Activated T-cell treated with anti-CD3 and anti-CD28 coated beads for 48 hours (primary cell): ENCODE results near the gene FUCA2.

ENCODE experiments used
- DNase-seq: peaks from one replicate; pipeline ENCODE4 v3.0.0-alpha.2; 2020; ENCODE audit warnings: low read depth

The FUCA2 gene

DNA sequence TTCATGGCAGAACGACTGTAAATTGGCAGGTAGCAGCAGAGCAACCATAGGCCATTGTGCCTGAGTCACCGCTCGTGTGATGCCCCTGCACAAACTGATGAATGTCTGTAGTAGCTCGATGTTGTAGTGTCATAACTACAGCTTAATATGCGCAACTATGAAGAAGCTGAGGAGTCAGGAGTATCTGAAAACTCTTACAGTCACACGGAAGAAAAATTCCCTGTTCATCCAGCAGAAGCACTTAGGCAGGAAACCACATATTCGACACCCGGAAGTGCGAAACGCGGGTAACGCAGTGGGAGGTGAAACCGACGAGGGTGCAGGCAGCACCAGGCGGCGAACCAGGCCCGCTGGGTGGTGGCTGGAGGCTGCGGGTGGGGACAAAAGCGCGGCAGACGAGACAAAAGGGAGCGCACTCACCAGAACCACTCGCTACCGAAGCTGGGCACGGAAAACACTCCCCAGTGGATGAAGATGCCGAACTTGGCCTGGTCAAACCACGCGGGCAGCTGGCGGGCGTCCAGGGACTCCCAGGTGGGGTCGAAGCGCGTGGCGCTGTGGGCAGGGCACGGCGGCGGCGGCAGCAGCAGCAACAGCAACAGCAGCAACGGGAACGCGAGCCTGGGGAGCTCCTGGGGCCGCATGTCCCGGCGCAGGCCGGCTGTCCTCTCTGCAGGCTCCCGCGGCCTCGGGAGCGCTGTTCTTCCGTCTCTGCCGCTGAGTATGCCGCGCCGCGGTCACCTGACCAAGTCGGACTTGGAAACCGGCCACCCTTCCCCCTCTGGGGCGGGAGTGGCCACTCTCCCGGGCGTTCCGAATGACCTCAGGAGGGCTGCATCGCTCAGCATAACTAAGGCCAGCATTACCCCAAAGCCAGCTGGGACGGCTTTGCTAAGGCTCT, at the start of gene FUCA2:
Gene FUCA2 (minus strand): TSS at position 730 of the 901 bp plus-strand sequence. CDS start 86 bp downstream, at position 644.
- DNase-seq = peak; percentile 62

DNA sequence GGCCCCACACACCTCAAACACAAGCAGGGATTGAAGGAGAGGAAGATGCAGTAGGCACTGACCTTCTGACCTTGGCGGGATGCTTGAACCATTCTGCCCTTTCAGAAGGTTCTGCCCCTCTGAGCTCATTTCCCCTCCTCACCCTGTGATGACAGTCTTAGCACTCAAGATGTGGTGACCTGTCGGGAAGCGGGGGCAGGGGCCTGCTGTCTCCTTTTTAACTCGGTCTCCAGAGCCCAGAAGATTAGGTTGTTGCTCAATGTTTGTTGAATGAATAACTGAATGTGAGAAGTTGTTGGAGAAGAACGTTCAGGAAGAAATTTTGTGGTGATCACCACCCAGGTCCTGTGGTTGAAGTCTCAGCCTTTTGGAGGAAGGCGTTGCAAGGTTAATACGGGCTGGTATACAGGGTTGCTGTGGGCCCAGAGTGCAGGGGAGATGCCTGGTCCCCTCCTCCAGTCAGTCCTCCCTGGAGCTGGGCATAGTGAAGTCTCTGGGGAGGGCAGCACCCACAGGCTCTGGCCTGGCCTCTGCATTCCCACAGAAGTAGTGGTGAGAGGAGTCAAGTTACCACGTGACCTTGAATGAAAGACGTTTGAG, 49.7 kb upstream of the FUCA2 start:
- DNase-seq = no peak

DNA sequence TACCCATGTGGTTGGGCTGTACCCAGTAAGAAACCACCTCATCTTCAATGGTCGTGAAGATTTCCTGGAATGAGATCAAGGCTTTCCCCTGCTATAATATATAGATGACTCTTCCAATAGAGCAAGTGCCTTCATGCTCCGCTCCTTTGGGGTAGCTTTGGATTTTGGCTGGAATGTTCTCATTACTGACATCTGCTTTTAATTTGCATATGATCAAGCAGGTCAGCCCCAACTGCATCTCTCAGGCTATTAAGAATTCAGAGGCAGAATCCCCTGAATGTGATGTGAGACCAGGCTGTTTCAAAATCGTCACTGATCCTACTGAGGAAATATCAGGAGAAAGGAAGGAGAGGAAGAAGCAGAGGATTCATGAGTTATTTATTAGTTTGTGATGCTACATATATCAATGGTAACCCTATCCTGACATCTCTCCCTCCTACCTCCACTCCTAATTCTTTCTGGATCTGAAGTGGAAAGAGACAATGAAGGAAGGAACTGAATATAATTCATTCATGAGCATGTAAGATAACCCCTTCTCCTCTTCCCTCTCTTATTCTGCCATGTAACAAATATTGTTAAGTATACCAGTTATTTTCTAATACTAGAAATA, 47.6 kb upstream of the FUCA2 start:
- no peak for DNase-seq

- no peak for DNase-seq
Observed at GRCh38 chr6:143556529-143556928, 45.0 kb upstream of the FUCA2 start.

DNA sequence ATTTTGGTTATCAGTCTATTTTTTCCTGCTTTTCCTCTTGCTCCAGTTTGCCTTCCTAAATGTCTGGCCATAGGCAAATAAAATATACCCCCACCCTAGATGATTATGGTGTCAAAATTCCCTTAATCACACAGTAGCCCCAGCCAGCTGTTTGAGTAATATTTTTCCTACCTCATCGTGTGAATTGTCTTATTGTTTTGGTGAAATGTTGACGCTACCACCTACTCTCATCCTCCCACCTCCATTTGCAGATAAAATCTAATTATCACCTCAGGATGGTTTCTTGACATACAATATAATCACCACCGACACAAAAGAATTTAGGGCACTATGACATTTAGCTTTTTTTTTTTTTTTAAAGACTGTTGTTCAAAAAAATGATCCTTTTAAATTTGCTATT, 44.1 kb upstream of the FUCA2 start:
- DNase-seq = no peak

DNA sequence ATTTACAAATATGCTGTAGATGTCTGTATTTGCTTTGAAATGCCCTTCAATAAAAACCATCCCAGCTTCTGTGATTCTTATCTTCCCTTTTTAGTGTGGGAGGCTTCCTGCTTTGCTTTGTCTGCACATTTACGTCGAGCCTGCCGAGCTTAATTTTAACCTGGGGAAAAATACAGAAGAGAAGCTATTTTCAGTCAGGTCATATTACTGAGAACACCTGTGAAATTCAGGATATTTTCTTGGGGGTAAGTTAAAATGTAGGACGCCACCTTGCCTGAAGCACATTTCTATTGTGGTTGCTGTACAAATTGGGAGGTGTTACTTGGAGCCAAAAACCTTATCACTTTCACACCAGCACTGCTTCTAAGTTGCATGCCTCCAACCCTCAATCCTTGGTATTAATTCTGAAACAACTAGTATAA, 43.6 kb upstream of the FUCA2 start:
- no peak for DNase-seq

GRCh38 chr6:143553337-143553736, 41.8 kb upstream of the FUCA2 start:
- DNase-seq = no peak

- no peak for DNase-seq
Observed at GRCh38 chr6:143549949-143550268, 38.4 kb upstream of the FUCA2 start.

GRCh38 chr6:143549221-143549948, 37.9 kb upstream of the FUCA2 start:
- DNase-seq = no peak

GRCh38 chr6:143546599-143546998, 35.1 kb upstream of the FUCA2 start:
- DNase-seq = no peak

GRCh38 chr6:143545976-143546547, 34.5 kb upstream of the FUCA2 start:
- no peak for DNase-seq

DNA sequence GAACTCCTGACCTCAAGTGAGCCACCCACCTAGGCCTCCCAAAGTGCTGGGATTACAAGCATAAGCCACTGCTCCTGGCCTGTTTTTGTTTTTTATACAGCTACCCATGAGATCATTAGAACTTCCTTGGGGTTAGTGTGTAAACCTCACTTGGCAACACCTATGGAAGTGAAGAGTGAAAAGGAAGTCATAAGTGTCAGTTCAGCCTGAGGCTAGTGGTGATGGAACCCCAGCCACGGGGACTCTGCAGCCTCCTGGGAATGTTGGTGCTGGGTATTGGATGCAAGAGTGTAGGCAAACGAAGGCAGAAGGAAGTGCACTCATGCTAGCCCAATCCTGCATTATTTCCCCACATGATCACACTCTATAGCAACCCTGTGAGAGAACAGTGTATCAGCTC, 33.6 kb upstream of the FUCA2 start:
- DNase-seq = no peak

DNA sequence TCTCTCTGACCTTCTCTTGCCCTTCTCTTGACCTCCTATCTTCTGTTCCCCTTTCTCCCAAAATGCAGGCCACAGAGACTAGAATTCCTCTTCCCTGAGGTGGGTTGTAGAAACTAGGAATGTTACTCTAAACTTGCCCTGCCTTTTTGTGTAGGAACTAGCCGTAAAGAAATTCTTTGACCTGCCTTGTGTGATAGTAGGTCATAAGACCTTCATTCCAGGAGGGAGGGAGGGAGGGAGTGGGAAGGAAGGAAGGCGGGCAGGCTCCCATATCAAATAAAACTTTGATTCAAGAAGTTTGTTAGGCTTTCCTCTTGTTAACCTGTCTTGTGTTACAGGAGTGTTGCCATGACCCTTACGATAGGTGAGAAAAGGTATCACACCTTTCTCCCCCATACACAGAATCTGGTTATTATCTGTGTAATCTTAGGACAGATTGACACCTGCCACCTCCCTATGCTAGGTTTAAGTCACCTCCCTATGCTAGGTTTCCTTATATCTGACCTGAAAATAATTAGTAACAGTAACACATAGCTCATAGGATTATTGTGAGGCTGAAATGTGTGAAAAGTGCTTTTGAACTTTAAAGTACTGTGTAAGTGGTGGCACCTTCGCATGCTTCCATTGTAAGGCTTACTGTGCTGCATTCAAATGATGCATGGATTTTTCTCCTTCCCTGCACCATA, 32.6 kb upstream of the FUCA2 start:
- DNase-seq = no peak

DNA sequence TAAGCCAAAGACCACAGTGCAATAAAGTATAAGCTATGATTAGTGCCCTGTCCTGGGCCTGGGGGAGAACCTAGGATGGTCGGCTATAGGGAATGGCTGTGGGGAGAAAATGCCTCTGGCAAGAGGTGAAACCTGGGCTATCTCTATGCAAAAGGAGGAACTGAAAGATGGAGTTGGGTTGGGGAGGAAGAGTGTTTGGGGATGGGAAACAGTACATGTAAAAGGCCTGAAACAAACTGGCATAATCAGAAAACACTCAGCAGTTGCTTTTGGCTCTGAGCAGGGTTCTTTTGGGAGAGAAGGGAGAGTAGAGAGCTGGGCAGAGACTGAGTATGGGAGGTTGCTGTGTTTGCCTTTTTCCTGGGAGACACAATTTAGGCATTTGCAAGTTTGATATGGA, 31.9 kb upstream of the FUCA2 start:
- no peak for DNase-seq

- DNase-seq = no peak
Observed at GRCh38 chr6:143542888-143543287, 31.4 kb upstream of the FUCA2 start.

DNA sequence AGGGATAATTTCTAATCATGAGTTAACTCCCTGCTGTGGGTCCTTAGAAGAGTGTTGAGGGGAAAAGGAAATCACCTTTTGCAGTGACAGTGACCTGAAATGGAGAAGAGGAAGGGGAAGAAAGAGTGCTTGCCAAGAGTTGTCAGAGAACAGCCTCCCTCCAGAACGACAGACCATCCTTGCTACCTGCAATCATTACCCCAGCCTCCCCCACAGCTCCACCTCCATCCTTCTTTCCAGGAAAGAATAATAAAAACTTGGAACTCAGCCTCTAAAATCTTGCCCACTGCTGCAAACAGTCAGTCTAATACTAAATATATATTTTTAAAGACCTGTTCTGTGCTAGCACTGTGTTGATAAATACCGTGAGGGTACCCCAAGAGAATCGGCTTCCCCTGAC, 28.7 kb upstream of the FUCA2 start:
- DNase-seq = no peak

- DNase-seq = no peak
Observed at GRCh38 chr6:143539734-143540133, 28.2 kb upstream of the FUCA2 start.

DNA sequence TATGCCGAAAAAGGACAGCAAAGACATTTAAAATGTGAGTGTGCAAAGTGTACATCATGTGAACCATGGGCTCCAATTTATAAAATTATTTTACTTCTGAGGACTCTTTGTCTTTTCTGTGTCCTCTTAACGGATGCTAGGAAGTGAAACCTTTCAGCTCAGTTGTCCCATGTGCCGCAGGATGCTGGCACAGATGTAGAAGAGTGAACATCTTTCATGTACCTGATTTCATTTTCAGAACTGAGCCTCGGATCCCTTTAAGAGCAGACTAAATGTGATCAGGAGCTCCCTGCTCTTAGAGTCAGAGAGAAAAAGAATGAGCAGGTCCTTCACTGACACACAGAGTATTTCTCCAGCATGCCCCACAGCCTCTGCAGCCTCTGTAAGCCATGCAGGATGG, 27.6 kb upstream of the FUCA2 start:
- DNase-seq = no peak

GRCh38 chr6:143538374-143538773, 26.9 kb upstream of the FUCA2 start:
- no peak for DNase-seq

DNA sequence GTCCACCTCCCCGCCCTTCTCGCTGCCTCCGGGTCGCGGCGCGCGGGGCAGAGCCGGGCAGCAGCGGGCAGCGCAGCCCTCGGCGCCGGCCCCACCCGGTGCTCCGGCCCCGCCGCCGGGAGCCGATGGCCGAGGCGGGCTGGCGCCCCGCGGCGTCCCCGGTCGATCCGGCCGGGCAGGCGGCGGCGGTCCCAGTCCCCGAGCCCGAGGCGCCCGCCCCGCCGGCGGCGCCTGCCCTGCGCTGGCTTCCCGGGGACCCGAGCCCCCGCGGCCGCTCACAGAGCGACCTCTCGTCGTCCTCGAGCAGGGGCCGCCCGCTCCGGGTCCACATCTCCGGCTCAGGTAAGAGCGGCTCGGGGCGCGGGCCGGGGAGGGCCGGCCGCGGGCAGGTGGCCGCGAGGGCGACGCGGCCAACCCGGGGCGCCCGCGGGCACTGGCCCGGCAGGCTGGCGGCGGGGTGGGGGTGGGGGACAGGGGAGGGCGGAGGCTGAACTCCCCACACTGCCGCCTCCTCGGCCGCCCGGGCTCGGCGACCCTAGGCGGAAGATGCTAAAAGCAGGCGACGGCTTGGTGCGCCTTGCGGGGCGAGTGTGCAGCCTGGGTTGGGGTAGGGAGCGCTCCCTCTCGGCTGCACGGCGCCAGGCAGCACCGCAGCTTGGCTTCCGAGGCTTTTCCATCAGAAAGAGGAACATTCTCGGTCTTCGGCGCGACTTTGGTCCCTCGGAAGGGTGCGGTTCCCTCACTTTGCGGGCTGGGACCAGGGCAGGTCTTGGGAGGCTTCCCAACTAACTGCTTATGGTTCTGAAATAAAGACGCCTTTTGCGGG, 25.6 kb upstream of the FUCA2 start:
- peak; percentile 57 for DNase-seq

- peak; percentile 39 for DNase-seq
Observed at GRCh38 chr6:143536461-143536865, 24.9 kb upstream of the FUCA2 start.
